Measurements from ENCODE around the gene CAB39. TPM values are rescaled to one million over a fixed set of nuclear protein-coding genes. Genes with fewer than 3 reads are reported as not detected.

CAB39 gene
- total RNA-seq, 1 donor from 2014 or later = 78.7 TPM

GRCh38 chr2:230865307-230865765, 152.7 kb downstream of the CAB39 start:
- no peak for TF ChIP-seq CTCF (IDR thresholded peaks at IDR 0.05)
- no peak for ATAC-seq
- peaks cover 24% of the 10 kb centered on the region for H3K4me1 ChIP-seq
- H3K9me3 ChIP-seq = no peaks in the 10 kb centered on the region
- peaks cover 32% of the 10 kb centered on the region for H3K27me3 ChIP-seq (ENCODE audit: low read depth)
- peak overlapping the region; percentile 72 for H3K4me3 ChIP-seq
- intact Hi-C loops (cut with DNase I) = no loop called here
- no peak for DNase-seq
- peak overlapping the region; percentile 60 for H3K27ac ChIP-seq
- H3K36me3 ChIP-seq = no peaks in the 10 kb centered on the region

- Histone ChIP-seq H3K27ac (no peak overlapping the region), H3K27me3 (ENCODE audit: low read depth) (peaks cover 32% of the 10 kb centered on the region), H3K9me3 (no peaks in the 10 kb centered on the region), H3K4me3 (peak overlapping the region; percentile 72), H3K36me3 (no peaks in the 10 kb centered on the region), H3K4me1 (peaks cover 31% of the 10 kb centered on the region)
- no peak for TF ChIP-seq CTCF (IDR thresholded peaks at IDR 0.05)
- intact Hi-C loops (cut with DNase I) = no loop called here
- DNase-seq = no peak
- ATAC-seq = peak in 1 of 2 donors; percentile 13
Measured at GRCh38 chr2:230865766-230866755, 153.4 kb downstream of the CAB39 start.

GRCh38 chr2:230866756-230867523, 154.3 kb downstream of the CAB39 start:
- no peaks in the 10 kb centered on the region for H3K36me3 ChIP-seq
- H3K27me3 ChIP-seq (ENCODE audit: low read depth) = peaks cover 28% of the 10 kb centered on the region
- no peak overlapping the region for H3K4me3 ChIP-seq
- peak overlapping the region; percentile 11 for H3K27ac ChIP-seq
- TF ChIP-seq CTCF (IDR thresholded peaks at IDR 0.05) = no peak
- DNase-seq = no peak
- no peak for ATAC-seq
- H3K4me1 ChIP-seq = peaks cover 38% of the 10 kb centered on the region
- H3K9me3 ChIP-seq = no peaks in the 10 kb centered on the region
- intact Hi-C loops (cut with DNase I) = no loop called here

GRCh38 chr2:230868161-230868946, 155.7 kb downstream of the CAB39 start:
- Histone ChIP-seq H3K27ac (no peak overlapping the region), H3K4me3 (no peak overlapping the region), H3K36me3 (no peaks in the 10 kb centered on the region), H3K27me3 (ENCODE audit: low read depth) (peaks cover 16% of the 10 kb centered on the region), H3K9me3 (no peaks in the 10 kb centered on the region), H3K4me1 (peaks cover 38% of the 10 kb centered on the region)
- intact Hi-C loops (cut with DNase I) = no loop called here
- no peak for ATAC-seq
- TF ChIP-seq CTCF (IDR thresholded peaks at IDR 0.05) = no peak
- no peak for DNase-seq
